Suppressor macrophage treated with lipopolysaccharide for 4 hours (primary cell): ENCODE data around the gene PLCD1.
"Not testable (repeated sequence)": the region's sequence is repeated elsewhere in the genome, so short reads cannot be mapped to it uniquely, and the experiment has no call there.

Experiments
- DNase-seq: peaks from one replicate; pipeline ENCODE4 v3.0.0-alpha.2; 2020

The PLCD1 gene

GRCh38 chr3:38036286-38036685 lies 6.8 kb upstream of the PLCD1 start:
- no peak for DNase-seq

- DNase-seq = not testable (repeated sequence)
Measured at GRCh38 chr3:38034335-38034734, 4.9 kb upstream of the PLCD1 start.

DNA sequence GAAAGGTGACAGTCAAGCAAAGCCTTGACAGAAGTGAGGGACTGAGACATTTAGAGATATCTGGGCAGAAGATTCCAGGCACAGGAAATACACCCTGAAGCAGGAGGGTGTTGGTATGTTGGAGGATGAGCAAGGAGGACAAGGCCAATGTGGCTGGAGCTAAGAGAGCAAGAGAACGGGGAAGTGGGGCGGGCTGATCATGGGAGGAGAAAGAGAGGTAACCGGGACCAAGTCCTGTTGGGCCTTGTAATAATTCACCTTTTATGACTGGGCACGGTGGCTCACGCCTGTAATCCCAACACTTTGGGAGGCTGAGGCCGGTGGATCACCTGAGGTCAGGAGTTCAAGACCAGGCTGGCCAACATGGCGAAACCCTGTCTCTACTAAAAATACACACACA lies 4.1 kb upstream of the PLCD1 start:
- DNase-seq = not testable (repeated sequence)

DNA sequence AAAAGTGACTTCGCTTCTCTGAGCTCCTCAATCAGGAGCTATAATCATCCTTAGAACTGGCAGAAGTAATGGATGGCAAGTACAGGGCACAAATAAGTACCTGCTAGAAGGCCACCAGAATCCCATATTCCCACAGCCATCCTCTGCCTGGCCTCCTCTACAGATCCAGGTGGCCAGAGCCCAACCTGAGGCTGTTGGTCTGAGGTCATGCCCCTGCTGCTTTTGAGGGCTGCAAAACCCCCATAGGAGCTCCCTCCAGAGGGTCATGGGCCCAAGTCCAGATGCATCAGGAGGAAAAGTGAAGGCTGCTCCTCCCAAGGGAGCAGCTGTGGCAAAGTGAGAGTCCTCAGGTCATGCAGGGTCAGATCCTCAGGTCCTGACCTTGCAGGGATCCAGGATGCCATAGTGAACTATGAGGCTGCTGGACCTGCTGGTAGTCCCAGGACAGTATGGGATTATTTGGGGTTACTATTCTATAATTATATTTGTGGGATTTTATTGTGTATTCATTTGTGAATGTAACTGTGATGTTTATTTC lies 3.0 kb upstream of the PLCD1 start:
- DNase-seq = no peak

DNA sequence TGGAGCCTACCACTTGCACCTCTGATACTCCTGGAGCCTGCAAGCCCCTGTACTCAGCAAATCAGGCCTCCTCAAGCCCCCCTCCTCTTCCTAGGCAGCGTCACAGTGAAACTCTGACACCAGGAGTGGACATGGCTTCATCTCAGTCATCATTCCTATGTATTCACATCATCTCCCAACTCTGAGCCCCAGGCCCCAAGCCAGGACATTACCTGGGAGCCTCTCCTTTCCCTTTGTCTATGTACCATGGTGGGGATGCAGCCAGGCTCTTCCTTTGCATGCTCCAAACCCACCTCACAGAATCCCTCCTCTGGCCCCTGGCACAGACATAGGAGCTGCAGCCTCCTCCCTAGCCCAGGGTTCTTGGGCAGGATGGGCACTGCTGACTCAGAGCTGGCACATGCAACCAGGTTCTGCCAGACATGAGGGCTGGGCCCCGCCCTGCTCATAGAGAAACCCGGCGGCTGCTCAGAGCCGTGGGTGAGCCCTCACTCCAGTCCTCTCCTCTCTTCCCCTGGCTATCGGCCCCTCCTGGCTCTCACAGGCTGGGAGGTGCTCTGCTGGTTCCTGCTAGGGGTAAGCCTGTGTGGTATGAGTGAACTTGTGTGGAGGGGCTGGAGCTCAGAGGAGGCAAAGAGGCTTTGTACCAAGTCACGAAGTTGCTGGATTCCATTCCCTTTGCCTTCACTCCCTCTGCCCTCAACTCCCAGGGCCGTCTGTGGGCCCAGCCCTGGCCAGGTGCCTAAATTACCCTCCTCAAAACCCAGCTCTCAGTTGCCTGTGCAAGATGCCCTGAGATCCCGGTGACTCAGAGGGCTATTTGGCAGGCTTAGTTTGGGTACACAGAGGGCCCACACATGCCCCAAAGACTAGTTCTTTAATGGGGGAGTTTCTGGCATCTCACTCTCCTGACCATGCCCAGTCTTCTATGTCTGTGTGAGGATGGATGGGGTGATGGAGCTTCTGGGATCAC lies 1.9 kb upstream of the PLCD1 start:
- DNase-seq = peak; percentile 45

DNA sequence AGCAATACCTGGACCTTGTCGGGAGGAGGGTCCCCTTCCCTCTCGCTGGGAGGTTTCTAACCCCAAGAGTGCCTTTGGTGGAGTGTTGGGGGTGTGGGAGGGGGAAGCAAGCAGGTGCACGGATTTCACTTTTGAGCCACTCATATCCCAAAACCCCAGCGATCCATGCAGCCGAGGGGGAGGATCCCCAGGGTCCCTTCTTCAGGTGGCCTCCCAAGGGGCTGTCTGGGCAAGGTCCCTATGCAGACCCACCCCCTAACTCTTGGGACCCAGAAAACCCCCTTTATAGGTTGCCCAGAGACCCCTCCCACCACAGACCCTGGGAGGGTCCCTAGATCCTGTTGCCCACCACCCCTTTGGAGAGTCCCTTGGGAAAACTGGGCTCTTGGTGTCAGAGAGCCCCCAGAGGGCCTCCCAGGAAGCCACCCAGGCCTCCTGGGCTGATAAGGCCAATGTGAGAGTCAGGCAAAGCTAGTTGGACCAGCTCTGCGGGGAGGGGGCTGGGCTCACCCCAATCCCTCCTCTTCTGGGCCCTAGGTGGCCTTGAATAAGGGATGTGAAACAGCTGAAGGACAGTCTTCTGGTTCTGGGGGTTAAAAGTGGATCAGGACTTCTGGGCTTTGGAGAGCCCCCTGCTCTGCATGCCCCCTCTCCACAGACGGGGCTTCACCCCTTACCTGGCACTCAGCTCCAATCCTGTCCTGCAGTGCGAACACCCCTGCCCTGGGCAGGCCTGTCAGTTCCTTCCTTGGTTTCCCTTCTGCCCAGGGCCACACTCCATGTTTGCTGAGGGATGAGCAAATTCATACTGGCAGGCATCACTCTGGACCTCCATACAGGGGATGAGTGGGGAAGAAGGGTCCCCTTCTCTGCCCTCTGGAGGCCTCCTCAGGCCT lies 932 bp upstream of the PLCD1 start:
- no peak for DNase-seq

GRCh38 chr3:38028621-38029361 lies 651 bp downstream of the PLCD1 start:
- DNase-seq = no peak

- no peak for DNase-seq
Measured at GRCh38 chr3:38027466-38028465, 1.7 kb downstream of the PLCD1 start.

DNA sequence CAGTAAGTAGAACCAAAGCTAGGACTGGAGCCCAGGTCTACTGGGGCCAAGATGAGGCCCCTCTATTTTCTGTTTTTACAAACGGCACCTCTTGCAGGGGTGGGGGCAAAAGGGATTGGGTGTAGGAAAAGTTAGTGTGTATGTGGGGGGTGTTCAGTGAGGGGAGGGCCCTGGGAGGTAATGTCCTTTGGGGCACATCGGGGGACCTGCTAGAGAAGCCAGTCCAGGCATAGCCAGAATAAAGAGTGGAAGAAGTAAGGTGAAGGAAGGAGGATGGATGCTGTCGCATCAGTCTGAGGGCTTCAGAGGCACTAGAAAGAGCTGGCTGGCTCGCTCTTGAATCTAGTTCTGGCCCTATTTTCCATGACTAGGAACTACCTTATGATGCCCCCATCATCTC lies 2.6 kb downstream of the PLCD1 start:
- no peak for DNase-seq

DNA sequence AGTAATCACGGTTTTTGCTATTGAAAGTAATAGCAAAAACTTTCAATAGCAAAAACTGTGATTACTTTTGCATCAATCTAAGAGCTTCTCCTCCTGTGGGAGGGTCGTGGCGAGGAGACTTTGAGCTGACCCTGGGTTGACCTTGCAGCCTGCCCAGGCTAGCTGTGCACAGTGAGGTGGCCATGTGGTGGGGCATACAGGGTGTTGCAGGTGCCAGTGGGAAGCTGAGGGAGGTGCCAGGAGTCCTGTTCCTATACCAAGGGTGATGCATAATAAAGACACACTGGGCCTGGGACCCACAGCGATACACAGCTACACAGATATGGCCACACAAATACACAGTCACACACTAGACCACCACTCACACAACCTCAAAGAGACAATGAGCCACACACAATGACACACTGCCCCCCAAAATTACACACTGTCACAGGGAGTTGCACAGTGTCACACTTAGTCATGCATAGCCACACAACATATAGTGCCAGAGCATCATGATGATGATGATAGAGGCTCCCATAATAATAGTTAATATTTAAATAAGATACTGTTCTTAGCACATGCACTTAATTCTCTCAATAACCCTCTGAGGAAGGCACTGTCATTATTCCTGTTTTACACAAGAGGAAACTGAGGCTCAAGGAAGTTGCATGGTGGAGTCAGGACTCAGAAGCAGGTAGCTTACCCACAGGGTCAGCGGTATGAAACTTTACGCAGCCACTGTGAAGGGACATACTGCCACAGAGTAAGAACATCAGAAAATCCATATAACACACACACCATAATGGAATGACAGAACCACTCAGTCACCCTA lies 6.3 kb downstream of the PLCD1 start:
- no peak for DNase-seq

- no peak for DNase-seq
Measured at GRCh38 chr3:38022301-38022700, 7.1 kb downstream of the PLCD1 start.

DNA sequence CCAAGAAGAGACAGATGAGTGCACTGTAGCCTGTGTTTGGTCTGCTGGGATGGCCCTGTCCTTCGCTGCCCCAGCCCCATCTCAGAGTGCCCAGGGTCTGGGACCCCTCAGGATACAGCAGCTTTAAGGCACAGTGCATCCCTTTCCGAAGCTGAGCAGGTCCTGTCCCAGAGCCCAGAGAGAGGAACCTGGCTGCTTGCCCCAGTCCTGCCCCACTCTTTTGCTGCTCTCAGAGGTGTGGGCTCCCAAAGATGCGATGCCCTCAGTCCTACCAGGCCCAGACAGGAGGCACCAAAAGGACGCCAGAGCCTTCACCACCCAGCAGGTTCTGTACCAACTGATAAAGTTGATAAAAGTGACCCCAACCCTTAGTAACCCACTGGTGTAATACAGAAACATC lies 8.2 kb downstream of the PLCD1 start:
- DNase-seq = no peak

DNA sequence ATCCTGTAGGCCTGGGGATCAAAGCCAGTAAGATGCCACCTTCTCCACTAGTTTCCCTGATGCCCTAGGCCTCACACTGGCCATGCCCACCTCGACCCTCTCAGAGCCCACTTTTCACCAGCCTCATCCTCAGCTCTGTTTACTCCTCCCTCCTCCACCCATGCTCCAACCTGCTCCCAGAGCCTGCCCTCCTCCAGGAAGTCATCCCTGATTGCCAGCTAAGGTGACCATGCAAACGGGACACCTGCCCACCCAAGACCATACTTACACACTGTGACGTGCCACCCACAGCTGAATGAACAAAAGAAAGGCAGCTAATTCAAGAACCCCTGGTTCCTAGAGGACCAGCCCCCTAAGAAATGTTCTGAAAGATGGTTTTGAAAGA lies 9.1 kb downstream of the PLCD1 start:
- DNase-seq = no peak

GRCh38 chr3:38019658-38020341 lies 9.6 kb downstream of the PLCD1 start:
- DNase-seq = no peak

- DNase-seq = no peak
Measured at GRCh38 chr3:38018296-38019266, 10.9 kb downstream of the PLCD1 start.

DNA sequence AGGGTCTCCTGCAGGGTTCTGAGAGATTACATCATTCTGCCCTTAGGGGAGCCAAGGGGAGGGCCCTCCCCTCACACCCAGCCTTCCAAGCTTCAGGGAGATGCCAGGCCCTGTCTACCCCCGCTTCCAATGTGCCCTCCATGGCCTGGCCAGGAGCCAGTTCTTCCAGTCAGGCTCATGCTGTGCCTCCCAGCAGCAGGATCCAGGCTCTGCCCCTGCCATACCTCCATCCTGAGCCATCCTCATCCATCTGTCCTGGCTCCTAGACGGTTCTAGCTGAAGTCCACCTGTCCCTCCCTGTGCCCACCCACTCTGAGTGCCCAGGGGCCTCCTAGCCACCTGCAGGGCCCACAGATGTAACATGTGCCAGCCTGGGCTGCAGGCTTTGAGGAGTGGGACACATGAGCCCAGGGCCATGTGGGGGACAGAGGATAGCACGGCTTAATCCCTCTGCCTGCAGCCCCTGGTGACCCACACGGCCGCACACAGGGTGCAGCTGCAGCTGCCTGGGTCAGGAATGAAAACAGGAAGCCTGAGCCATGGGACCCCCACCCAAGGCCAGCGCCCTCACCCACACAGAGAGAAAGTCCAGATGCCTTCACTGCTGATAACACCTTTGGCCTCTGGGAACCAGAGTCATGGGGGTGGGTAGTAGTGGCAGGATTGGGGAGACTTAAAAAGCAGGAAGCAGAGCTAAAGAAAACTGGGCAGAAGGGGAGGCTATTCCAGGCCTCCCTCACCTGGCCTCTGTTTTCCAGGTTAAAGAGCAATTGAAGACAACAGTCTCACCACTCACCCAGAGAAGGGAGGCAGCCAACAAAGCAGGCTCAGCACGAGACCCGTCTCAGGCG lies 11.8 kb downstream of the PLCD1 start:
- no peak for DNase-seq

DNA sequence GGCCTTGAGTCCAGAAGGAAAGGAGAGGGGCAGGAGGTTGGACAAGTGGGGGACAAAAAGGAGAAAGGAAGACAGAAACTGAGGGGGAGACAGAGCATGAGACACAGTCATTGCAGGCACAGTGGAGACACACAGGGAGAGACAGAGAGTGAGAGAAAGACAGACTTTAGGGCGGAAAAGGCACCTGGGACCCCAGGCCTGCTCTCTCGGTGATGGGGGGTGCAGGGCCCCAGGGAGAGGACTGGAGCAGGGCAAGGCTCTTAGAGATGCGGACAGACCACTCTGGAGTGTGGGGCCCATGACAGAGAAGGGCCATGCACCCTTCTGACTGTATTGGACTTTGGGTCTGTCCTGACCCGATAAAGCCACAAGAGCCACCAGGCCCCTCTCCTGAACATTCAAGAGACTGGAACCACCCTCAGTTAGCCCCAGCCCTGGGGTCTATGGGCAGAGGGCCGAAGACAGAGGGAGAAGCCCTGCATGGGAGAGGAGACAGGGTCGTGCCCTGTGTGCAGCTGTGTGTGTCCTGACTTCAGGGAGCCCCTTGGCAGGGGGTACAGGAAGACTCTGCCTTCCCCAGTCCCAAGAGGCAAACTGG lies 12.5 kb downstream of the PLCD1 start:
- no peak for DNase-seq
